Trophoblast cell (in vitro differentiated cells and primary cell): Measurements from ENCODE around the gene XIRP2.
A peak's percentile ranks its signal among the peaks of the same experiment; 100 is the strongest.

ENCODE experiments used
- DNase-seq, 2 donors: peaks; one replicate each; pipeline ENCODE4 v3.0.0-alpha.2; 2016
- H2AFZ ChIP-seq: 2 replicates; pipeline ENCODE4 v1.6.1; 2013; ENCODE audit warnings: low read length, moderate library complexity, mild to moderate bottlenecking; ENCODE audit not compliant: insufficient read depth, poor library complexity
- H2AK5ac ChIP-seq: 2 replicates; pipeline ENCODE4 v1.6.1; 2013; ENCODE audit warnings: mild to moderate bottlenecking, low read length
- H2BK120ac ChIP-seq: 2 replicates; pipeline ENCODE4 v1.6.1; 2013; ENCODE audit warnings: low read length, mild to moderate bottlenecking, moderate library complexity; ENCODE audit not compliant: insufficient read depth, poor library complexity
- H2BK12ac ChIP-seq: 2 replicates; pipeline ENCODE4 v1.6.1; 2013; ENCODE audit warnings: mild to moderate bottlenecking, low read length, moderate library complexity
- H2BK5ac ChIP-seq: 2 replicates; pipeline ENCODE4 v1.6.1; 2013; ENCODE audit warnings: low read length, low read depth, moderate library complexity, mild to moderate bottlenecking; ENCODE audit not compliant: poor library complexity
- H3K14ac ChIP-seq: 2 replicates; pipeline ENCODE4 v1.6.1; 2013; ENCODE audit warnings: mild to moderate bottlenecking, low read length
- H3K18ac ChIP-seq: 2 replicates; pipeline ENCODE4 v1.6.1; 2013; ENCODE audit warnings: mild to moderate bottlenecking, low read length
- H3K23ac ChIP-seq: 2 replicates; pipeline ENCODE4 v1.6.1; 2013; ENCODE audit warnings: low read length
- H3K27ac ChIP-seq: 2 replicates; pipeline ENCODE4 v1.5.1; 2013; ENCODE audit warnings: low read depth, mild to moderate bottlenecking, inconsistent platforms, low read length, moderate library complexity
- H3K27me3 ChIP-seq: 2 replicates; pipeline ENCODE4 v1.6.1; 2013; ENCODE audit warnings: inconsistent platforms, mild to moderate bottlenecking, low read length, moderate library complexity; ENCODE audit not compliant: insufficient read depth
- H3K36me3 ChIP-seq, 2 experiments: 1 replicate in 1 of 2; 2 replicates in 1 of 2; pipeline ENCODE4 v1.6.1; 2013; ENCODE audit warnings: low read length in 2 of 2, mild to moderate bottlenecking in 2 of 2, moderate library complexity in 1 of 2; ENCODE audit not compliant: insufficient read depth in 2 of 2, control insufficient read depth in 1 of 2
- H3K4ac ChIP-seq: 2 replicates; pipeline ENCODE4 v1.6.1; 2013; ENCODE audit warnings: low read depth, mild to moderate bottlenecking, low read length, moderate library complexity
- H3K4me1 ChIP-seq, 2 experiments: 1 replicate in 1 of 2; 2 replicates in 1 of 2; pipeline ENCODE4 v1.6.1; 2013; ENCODE audit warnings: low read length in 2 of 2, mild to moderate bottlenecking in 2 of 2, moderate library complexity in 1 of 2; ENCODE audit not compliant: insufficient read depth in 2 of 2, control insufficient read depth in 1 of 2
- H3K4me2 ChIP-seq: 2 replicates; pipeline ENCODE4 v1.6.1; 2013; ENCODE audit warnings: inconsistent platforms, mild to moderate bottlenecking, low read length, moderate library complexity
- H3K4me3 ChIP-seq: 2 replicates; pipeline ENCODE4 v1.5.1; 2013; ENCODE audit warnings: mild to moderate bottlenecking, low read depth, low read length, inconsistent platforms
- H3K79me1 ChIP-seq: one replicate; pipeline ENCODE4 v1.6.1; 2013; ENCODE audit warnings: low read length
- H3K79me2 ChIP-seq: 2 replicates; pipeline ENCODE4 v1.6.1; 2013; ENCODE audit warnings: low read length, mild to moderate bottlenecking; ENCODE audit not compliant: control insufficient read depth, insufficient read depth, poor library complexity
- H3K9ac ChIP-seq: 2 replicates; pipeline ENCODE4 v1.6.1; 2013; ENCODE audit warnings: mild to moderate bottlenecking, low read length
- H3K9me3 ChIP-seq: 2 replicates; pipeline ENCODE4 v1.6.1; 2013; ENCODE audit warnings: low read depth, mild to moderate bottlenecking, control low read depth, inconsistent platforms, low read length; ENCODE audit not compliant: insufficient read depth
- H4K12ac ChIP-seq: 2 replicates; pipeline ENCODE4 v1.6.1; 2013; ENCODE audit warnings: low read depth, mild to moderate bottlenecking, low read length, moderate library complexity
- H4K8ac ChIP-seq: 2 replicates; pipeline ENCODE4 v1.6.1; 2013; ENCODE audit warnings: low read depth, mild to moderate bottlenecking, low read length, moderate library complexity
- H4K91ac ChIP-seq: one replicate; pipeline ENCODE4 v1.6.1; 2013; ENCODE audit warnings: low read depth, mild to moderate bottlenecking, low read length, moderate library complexity
- WGBS: extraction: QIAGEN DNeasy Blood & Tissue Kit; methylation state at CpG from one replicate; pipeline ENCODE4 v1.1.7; 2013; ENCODE audit warnings: missing lambda C conversion rate; ENCODE audit not compliant: insufficient read length, insufficient coverage; ENCODE audit errors: extremely low coverage; 5-methylcytosine and 5-hydroxymethylcytosine counted together

XIRP2 gene

GRCh38 chr2:167191588-167191987, 303.3 kb downstream of the XIRP2 start:
- H3K23ac ChIP-seq: no peak overlapping the region
- no peak overlapping the region for H3K4ac ChIP-seq
- no peak overlapping the region for H4K12ac ChIP-seq
- H3K79me2 ChIP-seq: no peaks in the 10 kb centered on the region
- no peak overlapping the region for H3K14ac ChIP-seq
- H3K36me3 ChIP-seq: no peaks in the 10 kb centered on the region
- no peak overlapping the region for H3K4me2 ChIP-seq
- no peak overlapping the region for H2AK5ac ChIP-seq
- no peak overlapping the region for H3K18ac ChIP-seq
- H4K91ac ChIP-seq: no peak overlapping the region
- no peak overlapping the region for H3K9ac ChIP-seq
- H2BK12ac ChIP-seq: no peak overlapping the region
- H4K8ac ChIP-seq: no peak overlapping the region
- no peak overlapping the region for H2AFZ ChIP-seq
- H3K79me1 ChIP-seq: no peaks in the 10 kb centered on the region
- no peak overlapping the region for H3K4me3 ChIP-seq
- no peak overlapping the region for H2BK120ac ChIP-seq
- H3K27ac ChIP-seq: no peak overlapping the region
- WGBS: no CpG with 5 or more reads among the region's 3 CpGs
- no peak overlapping the region for H2BK5ac ChIP-seq
- no peaks in the 10 kb centered on the region for H3K9me3 ChIP-seq
- H3K27me3 ChIP-seq: no peaks in the 10 kb centered on the region
- no peak for DNase-seq
- H3K4me1 ChIP-seq: no peaks in the 10 kb centered on the region

- no CpG with 5 or more reads among the region's 4 CpGs for WGBS
- Histone ChIP-seq H3K27ac (no peak overlapping the region), H3K4me2 (no peak overlapping the region)
These were observed 304.6 kb downstream of the XIRP2 start for GRCh38 chr2:167192833-167193232.

DNA sequence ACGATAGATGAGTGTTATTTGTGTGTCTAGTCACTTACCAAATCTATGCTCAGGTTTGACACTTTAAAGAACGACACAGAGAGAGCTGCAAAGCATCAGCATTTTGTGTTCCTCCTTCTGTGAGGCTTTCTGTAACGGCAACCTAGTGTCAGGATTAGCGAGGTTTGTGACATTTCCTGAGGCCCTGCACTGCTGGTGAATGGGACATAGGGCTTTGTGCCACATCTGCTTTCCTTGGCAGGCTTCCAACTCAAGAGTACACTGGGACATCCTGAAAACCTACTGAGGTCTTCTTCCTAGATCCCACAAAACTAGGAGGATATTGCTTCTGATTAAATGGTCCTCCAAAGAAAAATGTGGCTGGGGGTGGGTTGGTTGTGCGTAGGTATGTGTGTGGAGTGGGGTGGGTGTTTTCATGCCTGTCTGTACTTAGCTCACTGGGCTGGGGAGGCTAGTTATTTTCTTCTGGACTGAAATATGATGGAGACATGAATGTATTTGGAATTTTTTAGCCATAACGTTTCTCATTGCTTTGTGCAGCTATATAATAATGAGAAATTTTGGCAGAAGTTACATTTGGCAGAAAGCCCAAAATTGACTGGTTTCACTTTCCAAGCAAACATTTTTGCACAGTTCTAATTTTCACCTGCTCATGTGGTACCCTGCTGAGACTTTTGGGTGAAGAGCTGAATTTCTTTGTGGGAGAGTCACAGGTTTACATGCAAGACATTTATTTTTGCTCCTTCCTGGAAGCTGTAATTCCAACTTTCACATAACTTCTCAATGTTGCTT, 308.4 kb downstream of the XIRP2 start:
- H3K79me2 ChIP-seq: no peaks in the 10 kb centered on the region
- no peaks in the 10 kb centered on the region for H3K36me3 ChIP-seq
- no peak overlapping the region for H3K18ac ChIP-seq
- WGBS: no CpG with 5 or more reads among the region's 6 CpGs
- H4K91ac ChIP-seq: no peak overlapping the region
- H3K27me3 ChIP-seq: no peaks in the 10 kb centered on the region
- H3K4ac ChIP-seq: no peak overlapping the region
- H2AK5ac ChIP-seq: no peak overlapping the region
- no peak overlapping the region for H2BK12ac ChIP-seq
- no peak overlapping the region for H3K4me3 ChIP-seq
- no peaks in the 10 kb centered on the region for H3K9me3 ChIP-seq
- peak in 1 of 2 donors; percentile 1 for DNase-seq
- no peaks in the 10 kb centered on the region for H3K79me1 ChIP-seq
- H4K8ac ChIP-seq: no peak overlapping the region
- H3K4me1 ChIP-seq: no peaks in the 10 kb centered on the region
- H4K12ac ChIP-seq: no peak overlapping the region
- H2AFZ ChIP-seq: no peak overlapping the region
- no peak overlapping the region for H2BK5ac ChIP-seq
- H3K9ac ChIP-seq: no peak overlapping the region
- no peak overlapping the region for H3K23ac ChIP-seq
- no peak overlapping the region for H3K27ac ChIP-seq
- H3K4me2 ChIP-seq: no peak overlapping the region
- no peak overlapping the region for H3K14ac ChIP-seq
- H2BK120ac ChIP-seq: no peak overlapping the region

More at GRCh38 chr2:167192833-167193232, 304.6 kb downstream of the XIRP2 start:
- Histone ChIP-seq H3K9me3 (no peaks in the 10 kb centered on the region), H3K23ac (no peak overlapping the region), H3K79me1 (no peaks in the 10 kb centered on the region), H4K91ac (no peak overlapping the region), H3K79me2 (no peaks in the 10 kb centered on the region), H2AK5ac (no peak overlapping the region), H3K18ac (no peak overlapping the region), H3K4me1 (no peaks in the 10 kb centered on the region), H3K14ac (no peak overlapping the region), H3K4ac (no peak overlapping the region), H3K9ac (no peak overlapping the region), H3K36me3 (no peaks in the 10 kb centered on the region), H2BK120ac (no peak overlapping the region), H4K8ac (no peak overlapping the region), H3K27me3 (no peaks in the 10 kb centered on the region), H3K4me3 (no peak overlapping the region), H2BK5ac (no peak overlapping the region), H2AFZ (no peak overlapping the region), H2BK12ac (no peak overlapping the region), H4K12ac (no peak overlapping the region)
- no peak for DNase-seq

- Histone ChIP-seq H4K8ac (no peak overlapping the region), H3K23ac (no peak overlapping the region), H2AFZ (no peak overlapping the region), H2AK5ac (no peak overlapping the region), H3K4me1 (no peaks in the 10 kb centered on the region), H3K79me2 (no peaks in the 10 kb centered on the region), H2BK5ac (no peak overlapping the region), H3K9ac (no peak overlapping the region), H3K27me3 (no peaks in the 10 kb centered on the region), H3K4me3 (no peak overlapping the region), H2BK120ac (no peak overlapping the region), H3K27ac (no peak overlapping the region), H3K14ac (no peak overlapping the region), H2BK12ac (no peak overlapping the region), H4K12ac (no peak overlapping the region), H4K91ac (no peak overlapping the region), H3K9me3 (no peaks in the 10 kb centered on the region), H3K18ac (no peak overlapping the region), H3K79me1 (no peaks in the 10 kb centered on the region), H3K4ac (no peak overlapping the region), H3K4me2 (no peak overlapping the region), H3K36me3 (no peaks in the 10 kb centered on the region)
- no CpG with 5 or more reads among the region's 2 CpGs for WGBS
- DNase-seq: no peak
These were observed 309.7 kb downstream of the XIRP2 start for GRCh38 chr2:167198009-167198408.
